Heart right ventricle (tissue), 16 donors: ENCODE measurements around the gene NEAT1. TPM values are rescaled to one million over a fixed set of nuclear protein-coding genes. Genes with fewer than 3 reads are reported as not detected.
"Not testable (repeated sequence)": the region's sequence is repeated elsewhere in the genome, so short reads cannot be mapped to it uniquely, and the experiment has no call there.

ENCODE experiments used
- ATAC-seq, 8 donors: fragments of 200-7000 bp; cut with Tn5 transposase; one replicate each; pipeline ENCODE4 v1.9.1; 2020; ENCODE audit warnings: mild to moderate bottlenecking in 8 of 8, moderate library complexity in 8 of 8, moderate number of reproducible peaks in 1 of 8
- DNase-seq, 2 donors: peaks; one replicate each; pipeline ENCODE4 v3.0.0-alpha.2; 2020
- H3K27ac ChIP-seq, 10 donors: fragments of 200-600 bp; sonication (generic) in 2 of 10; one replicate each; pipeline versions ENCODE4 v1.5.0 to v1.8.0; 2020 to 2022; ENCODE audit warnings: mild to moderate bottlenecking in 3 of 10
- H3K27me3 ChIP-seq, 7 donors: fragments of 200-600 bp; one replicate each; pipeline ENCODE4 v1.8.0; 2021 to 2022; ENCODE audit warnings: mild to moderate bottlenecking in 2 of 7
- H3K36me3 ChIP-seq, 9 donors: fragments of 200-600 bp; sonication (generic) in 1 of 9; one replicate each; pipeline versions ENCODE4 v1.5.0 to v1.8.0; 2020 to 2022; ENCODE audit warnings: mild to moderate bottlenecking in 2 of 9
- H3K4me1 ChIP-seq, 9 donors: fragments of 200-600 bp; sonication (generic) in 1 of 9; one replicate each; pipeline versions ENCODE4 v1.5.0 to v1.8.0; 2020 to 2022; ENCODE audit warnings: mild to moderate bottlenecking in 4 of 9
- H3K4me3 ChIP-seq, 10 donors: fragments of 200-600 bp; sonication (generic) in 2 of 10; one replicate each; pipeline versions ENCODE4 v1.5.0 to v1.8.0; 2020 to 2022; ENCODE audit warnings: mild to moderate bottlenecking in 7 of 10, moderate library complexity in 2 of 10
- H3K9me3 ChIP-seq, 11 donors: fragments of 200-600 bp in 10 of 11; sonication (generic) in 2 of 11; one replicate each; pipeline versions ENCODE4 v1.5.0 to v1.8.0; 2013 to 2022; ENCODE audit warnings: mild to moderate bottlenecking in 2 of 11, control low read depth in 1 of 11, moderate library complexity in 1 of 11
- CTCF ChIP-seq, 9 donors: fragments of 200-600 bp; sonication (generic) in 2 of 9; IDR thresholded peaks; one replicate each; pipeline versions ENCODE4 v1.5.0 to v1.8.0; 2021 to 2022; ENCODE audit warnings: antibody characterized with exemption in 9 of 9, mild to moderate bottlenecking in 5 of 9, moderate library complexity in 1 of 9
- WGBS, 2 donors: extraction: QIAGEN DNeasy Blood & Tissue Kit; methylation state at CpG; one replicate each; pipeline ENCODE4 v1.1.7; 2013; ENCODE audit warnings: inconsistent platforms in 1 of 2; 5-methylcytosine and 5-hydroxymethylcytosine counted together
- intact Hi-C, 10 donors: fragments of 100-400 bp; cut with DNase I; formaldehyde crosslinking; loops; one replicate each; pipeline versions ENCODE4 v1.11.1 to v1.14.2; 2022
- polyA plus RNA-seq, 2 donors: library from polyadenylated mRNA; stranded (reverse); fragments of 200-250 nt; gene quantifications; one replicate each; pipeline ENCODE4 v1.2.3, GENCODE V29; 2013
- total RNA-seq, 10 donors: library from RNA; stranded (reverse); fragmentation: NEBNext Ultra II Directional in 3 of 10; extraction: Animal tissue kit (Norgen Biotek cat#: 25700) in 3 of 10; gene quantifications; one replicate each; pipeline versions ENCODE4 v1.2.1 to v1.2.4, GENCODE V29; 2021 to 2023
- donor health status: Arrhythmogenic right ventricular cardiomyopathy.
- donor health status: ischemic (EF 13 %, LVEDD 7.1; RV severe dilation, severe dysfunction).
- donor health status: healthy with polysubstance abuse.
- donor health status: DM: no; HTN: yes; CAD: no.
- donor health status: DM: no; HTN: no; CAD: no.
- donor health status: ischemic (EF 25% LVEDD 6.9; RV normal size, moderate dysfunction).
- donor health status: ischemic (EF 25% LVEDD 5.7; RV mildly dilated, moderate dysfunction).
- donor health status: healthy.
- donor health status: DM: yes; HTN: yes; CAD: no.
- donor health status: Ischemic cardiomyopathy.
- donor health status: ischemic (EF 35%, LVEDD 5.7; RV mildly dilated, moderate dysfunction).
- donor health status: nonischemic (EF 11% LVEDD 7.7; RV severe dilation, severe dysfunction).
- donor health status: DM: yes; HTN: yes; CAD: no.
- donor health status: PGD.
- donor health status: ischemic (EF 29% LVEDD 5.4; RV normal size, mild dysfunction).
- donor health status: nonischemic (EF 23%, LVEDD 6.1; RV moderate dilation, normal function).

Gene NEAT1
- total and polyA plus RNA-seq, 12 donors: 103 to 1,899 (median 432) TPM

GRCh38 chr11:65445604-65446445 lies 23.2 kb downstream of the NEAT1 start:
- Histone ChIP-seq H3K27ac (peak overlapping the region in 9 of 10 donors; percentile 39 to 68 (median 60)), H3K36me3 (peaks cover 0 to 64% (median 46%) of the 10 kb centered on the region in 9 donors), H3K4me3 (no peak overlapping the region), H3K27me3 (no peaks in the 10 kb centered on the region), H3K4me1 (peaks cover 10 to 54% (median 48%) of the 10 kb centered on the region in 9 donors), H3K9me3 (no peaks in the 10 kb centered on the region)
- no peak for TF ChIP-seq CTCF (IDR thresholded peaks at IDR 0.05)
- ATAC-seq (peak; percentile 5 to 13 (median 8)), DNase-seq (no peak)
- 58 to 65% methylated on average over 11 of the region's 11 CpGs for WGBS, 2 donors
- intact Hi-C loops: no loop called here

GRCh38 chr11:65446446-65447277 lies 24.1 kb downstream of the NEAT1 start:
- no peak for TF ChIP-seq CTCF (IDR thresholded peaks at IDR 0.05)
- 63 to 71% methylated on average over 11 of the region's 11 CpGs for WGBS, 2 donors
- ATAC-seq: peak in 7 of 8 donors; percentile 8 to 19 (median 13)
- Histone ChIP-seq H3K27me3 (no peaks in the 10 kb centered on the region), H3K9me3 (no peaks in the 10 kb centered on the region), H3K4me3 (no peak overlapping the region), H3K27ac (peak overlapping the region in 9 of 10 donors; percentile 49 to 68 (median 60)), H3K4me1 (peaks cover 10 to 46% (median 40%) of the 10 kb centered on the region in 9 donors), H3K36me3 (peaks cover 0 to 56% (median 45%) of the 10 kb centered on the region in 9 donors)
- DNase-seq: no peak
- intact Hi-C loops: no loop called here

GRCh38 chr11:65448074-65448417 lies 25.4 kb downstream of the NEAT1 start:
- Histone ChIP-seq H3K27me3 (no peaks in the 10 kb centered on the region), H3K4me1 (peaks cover 0 to 39% (median 30%) of the 10 kb centered on the region in 9 donors), H3K36me3 (peaks cover 0 to 42% (median 31%) of the 10 kb centered on the region in 9 donors), H3K9me3 (no peaks in the 10 kb centered on the region), H3K4me3 (no peak overlapping the region), H3K27ac (peak overlapping the region in 8 of 10 donors; percentile 35 to 68 (median 58))
- intact Hi-C loops: no loop called here
- ATAC-seq (no peak), DNase-seq (no peak)
- WGBS, 2 donors: 70 to 86% methylated on average over 2 of the region's 2 CpGs
- no peak for TF ChIP-seq CTCF (IDR thresholded peaks at IDR 0.05)

- H3K4me3 ChIP-seq: no peak overlapping the region
- ATAC-seq: peak; percentile 4 to 35 (median 15)
- no peak for DNase-seq
- H3K27me3 ChIP-seq: no peaks in the 10 kb centered on the region
- peaks cover 0 to 37% (median 26%) of the 10 kb centered on the region in 9 donors for H3K36me3 ChIP-seq
- H3K9me3 ChIP-seq: no peaks in the 10 kb centered on the region
- H3K4me1 ChIP-seq: peaks cover 1 to 35% (median 25%) of the 10 kb centered on the region in 9 donors
- no peak for TF ChIP-seq CTCF (IDR thresholded peaks at IDR 0.05)
- intact Hi-C loops: no loop called here
- WGBS, 2 donors: 67 to 68% methylated on average over 3 of the region's 3 CpGs
- peak overlapping the region in 8 of 10 donors; percentile 35 to 68 (median 58) for H3K27ac ChIP-seq
Measured at GRCh38 chr11:65448418-65449105, 26.0 kb downstream of the NEAT1 start.

GRCh38 chr11:65451301-65451700 lies 28.7 kb downstream of the NEAT1 start:
- H3K27ac ChIP-seq, H3K4me3 ChIP-seq, H3K9me3 ChIP-seq, ATAC-seq, intact Hi-C loops, DNase-seq, H3K27me3 ChIP-seq: not testable (repeated sequence)
- H3K36me3 ChIP-seq: peaks cover 0 to 11% (median 2%) of the 10 kb centered on the region in 9 donors
- H3K4me1 ChIP-seq: peaks cover 4 to 43% (median 22%) of the 10 kb centered on the region in 9 donors
- WGBS, 2 donors: 96 to 97% methylated on average over 5 to 26 of the region's 30 CpGs

GRCh38 chr11:65452259-65452658 lies 29.7 kb downstream of the NEAT1 start:
- Histone ChIP-seq H3K27ac (peak overlapping the region in 5 of 10 donors; percentile 2 to 84 (median 42)), H3K4me1 (peaks cover 4 to 49% (median 24%) of the 10 kb centered on the region in 9 donors)
- H3K9me3 ChIP-seq, DNase-seq, H3K4me3 ChIP-seq, ATAC-seq, H3K27me3 ChIP-seq, H3K36me3 ChIP-seq, intact Hi-C loops: not testable (repeated sequence)
- 41 to 51% methylated on average over 3 of the region's 3 CpGs for WGBS, 2 donors
